Measurements from ENCODE around the gene CNEP1R1.

CNEP1R1 gene

DNA sequence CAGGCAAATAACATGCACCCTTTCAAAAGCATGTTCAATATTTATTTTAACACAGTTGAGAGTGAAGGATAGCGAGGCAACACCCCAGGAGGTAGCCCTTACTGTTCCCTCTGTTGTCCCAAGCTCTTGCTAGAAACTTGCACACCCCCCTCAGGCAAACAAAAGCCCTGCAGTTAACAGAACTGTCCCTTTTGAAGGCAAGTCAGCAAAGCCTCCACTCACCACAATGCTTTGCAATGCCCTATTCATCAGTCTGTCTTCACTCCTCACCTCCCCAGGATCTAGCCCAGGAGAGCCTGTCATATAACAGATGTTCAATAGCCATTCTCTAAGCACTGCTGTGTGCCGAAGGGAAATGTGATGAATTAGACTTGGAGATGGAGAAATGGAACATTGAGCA, 3.5 kb upstream of the CNEP1R1 start:
- no peak for DNase-seq

DNA sequence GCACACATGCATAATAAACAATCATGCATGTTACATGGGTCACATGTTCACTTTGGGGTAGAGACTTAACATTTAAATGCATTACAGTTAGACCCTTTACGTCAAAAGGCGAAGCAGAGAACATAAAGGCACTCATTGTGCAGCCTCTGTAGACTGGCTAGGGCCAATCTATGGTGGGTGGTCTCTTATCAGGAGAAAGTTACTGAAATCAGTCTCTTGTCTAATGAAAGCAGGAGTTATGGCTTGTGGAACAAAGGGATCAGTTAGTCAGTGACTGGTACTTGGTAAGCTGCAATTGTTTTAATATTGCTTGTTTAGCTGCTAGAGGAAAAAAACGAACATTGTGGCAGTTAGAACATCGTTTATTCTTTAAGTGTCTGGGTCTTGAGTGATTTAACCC, 1.4 kb upstream of the CNEP1R1 start:
- DNase-seq = no peak

DNA sequence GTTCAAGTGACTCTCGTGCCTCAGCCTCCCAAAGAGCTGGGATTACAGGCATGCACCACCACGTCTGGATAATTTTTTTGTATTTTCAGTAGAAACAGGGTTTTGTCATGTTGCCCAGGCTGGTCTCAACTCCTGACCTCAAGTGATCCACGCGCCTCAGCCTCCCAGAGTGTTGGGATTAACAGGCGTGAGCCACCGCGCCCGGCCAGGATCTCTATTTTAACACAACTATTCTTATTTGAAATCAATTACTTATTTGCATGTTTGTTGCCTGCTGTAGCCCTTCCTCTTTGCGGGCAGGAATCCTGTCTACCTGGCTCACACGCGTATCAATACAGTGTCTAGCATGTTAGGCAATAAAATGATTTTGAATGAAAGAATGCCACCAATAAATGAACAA, 818 bp upstream of the CNEP1R1 start:
- no peak for DNase-seq

DNA sequence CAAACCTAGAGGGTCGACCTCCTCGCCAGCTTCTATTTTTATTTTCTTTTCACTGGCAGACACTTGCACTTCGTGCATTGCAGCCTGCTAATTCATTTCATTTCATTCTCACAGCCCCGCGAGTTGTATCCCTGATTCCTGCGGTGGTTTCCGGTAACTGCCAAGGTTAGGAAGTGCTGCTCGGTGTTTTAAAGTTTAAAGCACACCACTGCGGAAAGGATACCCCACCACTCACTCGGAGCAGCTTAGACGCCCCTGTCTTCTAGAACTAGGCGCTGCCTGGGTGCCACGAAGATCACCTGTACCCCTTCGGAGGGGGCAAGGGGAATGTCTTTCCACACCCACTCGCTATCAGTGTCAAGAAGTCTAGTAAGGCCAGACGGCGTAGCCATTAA, 509 bp downstream of the CNEP1R1 start:
- DNase-seq = peak in 5 of 6 experiments; percentile 26 to 63 (median 41)

DNA sequence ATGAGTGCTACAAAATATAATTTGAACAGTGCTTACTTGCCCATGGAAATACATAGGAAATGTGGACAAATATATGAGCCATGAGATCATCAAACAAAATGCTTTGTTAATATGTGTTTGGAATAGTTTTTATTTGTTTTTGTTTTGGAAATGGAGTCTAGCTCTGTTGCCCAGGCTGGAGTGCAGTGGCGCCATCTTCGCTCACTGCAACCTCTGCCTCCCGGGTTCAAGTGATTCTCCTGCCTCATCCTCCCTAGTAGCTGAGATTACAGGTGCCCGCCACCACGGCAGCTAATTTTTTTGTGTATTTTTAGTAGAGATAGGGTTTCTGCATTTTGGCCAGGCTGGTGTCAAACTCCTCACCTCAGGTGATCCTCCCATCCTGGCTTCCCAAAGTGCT, 2.8 kb downstream of the CNEP1R1 start:
- DNase-seq = no peak

DNA sequence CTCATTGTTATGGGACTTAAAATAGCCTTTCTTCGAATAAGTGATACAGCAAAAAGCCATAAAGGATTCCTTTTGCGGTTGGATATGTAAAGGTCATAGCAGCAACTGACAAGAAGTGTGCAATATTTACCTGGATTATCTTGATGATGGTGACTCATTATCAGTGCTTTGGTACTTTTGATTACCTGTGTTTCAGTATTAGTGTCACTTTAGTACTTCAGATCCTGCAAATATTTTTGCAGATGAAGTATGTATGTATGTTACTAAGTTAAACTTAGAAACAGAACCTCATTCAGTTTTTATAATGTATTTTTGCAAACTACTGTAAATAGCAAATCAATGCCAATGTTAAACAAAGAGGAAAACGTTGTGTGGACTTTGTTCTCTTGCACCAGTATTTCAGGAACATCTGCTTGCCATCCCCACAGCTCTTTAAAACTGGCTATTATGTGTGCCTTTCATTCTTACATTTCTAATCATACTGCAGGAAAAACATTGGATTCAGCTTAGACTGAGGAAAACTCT, 10.5 kb downstream of the CNEP1R1 start:
- no peak for DNase-seq

DNA sequence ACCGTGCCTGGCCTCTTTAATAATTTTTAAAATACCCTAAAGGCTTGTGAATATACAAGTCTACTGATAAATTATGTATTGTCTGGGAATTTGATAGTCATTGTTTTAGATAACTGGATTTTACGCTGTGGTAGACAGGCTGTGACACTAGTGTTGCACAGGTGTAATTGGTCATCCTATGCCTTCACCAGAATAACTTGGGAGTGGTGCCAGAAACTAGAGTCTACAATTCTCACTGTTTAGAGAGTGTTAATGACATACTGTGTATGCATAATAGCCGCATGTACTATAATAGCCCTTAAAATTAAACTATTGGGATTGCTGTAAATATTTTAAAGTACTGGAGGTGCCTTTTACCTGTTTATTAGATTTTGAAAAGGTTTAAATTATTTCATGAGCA, 11.4 kb downstream of the CNEP1R1 start:
- no peak for DNase-seq

DNA sequence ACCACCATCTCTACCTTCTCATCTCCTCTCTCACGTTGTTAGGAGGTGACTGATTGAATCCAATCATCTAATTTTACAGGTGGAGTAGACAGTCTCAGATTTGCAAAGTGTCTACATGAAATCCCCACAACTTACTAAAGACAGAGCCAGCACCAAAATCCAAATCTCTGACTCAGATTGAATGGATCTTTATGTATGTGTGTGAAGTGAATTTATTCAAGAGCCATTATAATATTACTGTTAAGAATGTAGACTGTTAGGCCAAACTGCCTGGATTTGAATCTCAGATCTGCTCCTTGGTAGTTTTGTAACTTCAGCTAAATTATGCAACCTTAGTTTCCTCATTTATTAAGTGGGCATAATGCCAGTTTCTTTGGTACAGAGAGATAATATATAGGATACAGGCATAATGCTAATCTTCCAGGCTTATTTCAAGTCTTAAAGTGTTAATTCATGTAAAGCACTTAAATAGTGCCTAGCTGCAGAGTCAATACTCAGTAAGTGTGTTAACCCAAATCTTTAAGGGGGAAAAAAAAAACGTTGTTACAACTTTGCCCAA, 12.7 kb downstream of the CNEP1R1 start:
- DNase-seq = no peak

DNA sequence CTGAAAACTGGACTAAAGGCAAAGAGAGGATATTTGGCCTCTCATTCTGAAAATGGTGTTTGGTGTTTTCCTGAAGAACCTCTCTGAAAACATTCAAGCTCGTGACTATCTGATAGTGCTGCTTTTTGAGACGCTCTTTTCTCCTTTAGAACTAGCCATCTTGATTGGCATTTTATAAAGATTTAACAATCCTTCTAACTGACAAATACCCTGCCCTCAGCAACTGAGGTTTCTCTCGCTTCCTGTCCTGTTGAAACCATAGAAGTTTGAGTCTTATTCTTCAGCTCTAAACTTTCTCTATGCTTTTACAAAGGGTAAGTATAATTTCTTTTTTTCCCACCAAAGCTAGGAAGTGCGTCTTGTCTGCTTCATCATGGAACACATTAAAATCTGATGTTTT, 13.3 kb downstream of the CNEP1R1 start:
- no peak for DNase-seq

DNA sequence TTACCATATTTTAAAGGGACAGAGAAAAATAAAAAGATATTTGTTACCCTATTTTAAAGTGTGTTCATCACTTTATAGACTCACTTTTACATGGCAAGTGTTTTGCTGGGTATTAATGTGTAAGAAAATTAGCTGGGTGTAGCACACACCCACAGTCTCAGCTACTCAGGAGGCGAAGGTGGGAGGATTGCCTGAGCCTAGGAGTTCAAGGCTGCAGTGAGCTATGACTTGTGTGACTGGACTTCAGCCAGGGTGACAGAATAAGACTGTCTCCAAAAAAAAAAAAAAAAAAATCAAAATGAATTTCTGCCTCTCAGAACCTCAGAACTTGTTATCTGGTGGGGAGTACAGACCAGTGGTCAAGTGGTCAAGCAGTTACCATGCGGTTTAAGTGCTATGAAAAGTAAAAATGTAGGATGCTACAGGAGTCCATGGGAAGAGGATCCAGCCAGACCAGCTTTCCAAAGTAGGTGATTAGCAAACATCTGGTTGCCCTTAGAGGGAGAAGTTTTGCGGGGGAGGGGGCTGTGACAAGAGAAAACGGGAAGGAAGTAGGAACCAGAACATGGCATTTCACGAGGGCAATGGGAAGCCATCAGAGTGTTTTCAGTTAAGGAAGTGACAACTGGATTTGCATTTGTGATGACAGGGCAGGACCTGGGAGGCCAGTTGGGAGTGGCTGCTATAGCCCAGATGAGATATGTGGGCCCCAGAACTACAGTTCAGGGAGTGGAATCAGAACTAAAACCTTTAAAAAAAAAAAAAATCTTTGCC, 13.9 kb downstream of the CNEP1R1 start:
- no peak for DNase-seq

DNA sequence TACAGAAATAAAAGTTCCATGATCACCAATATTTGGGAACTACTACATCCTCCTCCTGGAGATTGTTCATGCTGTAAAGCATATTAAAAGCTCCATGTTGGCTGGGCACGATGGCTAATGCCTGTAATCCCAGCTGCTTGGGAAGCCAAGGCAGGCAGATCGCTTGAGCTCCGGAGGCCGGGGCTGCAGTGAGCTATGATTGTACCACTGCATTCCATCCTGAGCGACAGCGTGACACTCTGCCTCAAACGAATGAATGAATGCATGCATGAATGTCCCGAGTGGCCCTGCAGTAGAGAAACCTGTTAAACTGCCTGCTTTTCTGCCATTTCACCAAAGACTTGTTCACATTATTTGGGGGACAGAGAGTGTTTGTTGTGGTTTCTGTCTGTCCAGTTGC, 15.0 kb downstream of the CNEP1R1 start:
- no peak for DNase-seq

DNA sequence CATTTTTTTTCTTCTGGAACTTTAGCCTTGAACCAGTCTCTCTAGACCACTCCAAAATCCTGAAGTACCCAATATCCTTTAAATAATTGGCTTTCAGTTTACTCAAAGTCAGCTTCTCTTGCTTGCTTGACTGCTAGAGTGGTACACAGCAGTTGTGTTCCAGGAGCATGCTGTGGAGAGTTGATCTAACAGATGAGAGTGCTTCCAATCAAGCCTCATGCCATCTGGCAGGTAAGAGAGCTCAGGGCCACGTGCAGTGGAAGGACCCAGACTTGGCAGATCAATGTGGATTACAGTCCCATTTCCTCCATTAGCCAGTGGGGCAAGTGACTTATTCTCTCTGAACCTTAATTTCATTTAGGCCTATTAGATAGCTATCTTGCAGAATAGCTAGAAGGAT, 15.7 kb downstream of the CNEP1R1 start:
- no peak for DNase-seq

DNA sequence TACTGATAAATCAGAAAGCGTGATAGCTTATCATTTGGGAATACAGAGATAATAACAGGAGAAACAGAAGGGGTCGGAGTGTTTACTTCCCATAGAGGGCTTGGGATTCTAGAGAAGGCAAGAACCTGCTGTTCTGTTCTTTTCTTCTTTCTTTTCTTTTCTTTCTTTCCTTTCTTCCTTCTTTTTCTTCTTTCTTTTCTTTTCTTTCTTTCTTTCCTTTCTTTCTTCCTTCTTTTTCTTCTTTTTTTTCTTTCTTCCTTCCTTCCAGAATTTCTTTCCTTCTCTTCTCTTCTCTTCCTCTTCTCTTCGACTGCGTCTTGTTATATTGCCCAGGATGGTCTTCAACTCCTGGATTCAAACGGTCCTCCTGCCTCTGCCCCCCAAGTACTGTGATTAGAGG, 18.3 kb downstream of the CNEP1R1 start:
- no peak for DNase-seq

DNA sequence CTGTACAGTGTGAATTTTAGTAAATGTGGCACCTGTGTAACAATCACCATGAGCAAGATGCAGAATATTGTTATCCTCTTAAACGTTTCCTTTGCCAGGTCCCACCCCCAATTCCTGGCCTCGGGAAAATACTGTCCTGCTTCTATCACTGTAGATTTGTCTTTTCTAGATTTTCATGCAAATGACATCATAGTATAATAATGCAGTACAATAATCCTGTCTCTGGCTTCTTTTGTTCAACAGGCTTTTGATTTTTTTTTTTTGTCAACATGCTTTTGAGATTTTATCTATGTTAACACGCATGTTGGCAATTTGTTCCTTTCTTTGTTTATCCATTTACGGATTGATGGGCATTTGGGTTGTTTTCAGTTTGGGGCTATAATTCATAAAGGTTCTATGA, 20.4 kb downstream of the CNEP1R1 start:
- no peak for DNase-seq

DNA sequence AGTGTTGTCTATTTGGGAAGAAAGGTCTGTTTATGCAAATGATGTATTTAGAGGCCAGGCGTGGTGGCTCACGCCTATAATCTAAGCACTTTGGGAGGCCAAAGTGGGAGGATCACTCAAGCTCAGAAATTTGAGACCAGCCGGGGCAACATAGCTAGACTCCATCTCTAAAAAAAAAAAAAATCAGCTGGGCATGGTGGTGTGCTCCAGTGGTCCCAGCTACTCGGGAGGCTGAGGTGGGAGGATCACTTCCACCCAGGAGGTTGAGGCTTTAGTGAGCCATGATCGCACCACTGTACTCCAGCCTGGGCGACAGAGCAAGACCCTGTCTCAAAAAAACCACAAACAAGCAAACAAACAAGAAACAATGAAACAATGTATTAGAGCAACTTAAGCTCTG, 21.8 kb downstream of the CNEP1R1 start:
- no peak for DNase-seq

DNA sequence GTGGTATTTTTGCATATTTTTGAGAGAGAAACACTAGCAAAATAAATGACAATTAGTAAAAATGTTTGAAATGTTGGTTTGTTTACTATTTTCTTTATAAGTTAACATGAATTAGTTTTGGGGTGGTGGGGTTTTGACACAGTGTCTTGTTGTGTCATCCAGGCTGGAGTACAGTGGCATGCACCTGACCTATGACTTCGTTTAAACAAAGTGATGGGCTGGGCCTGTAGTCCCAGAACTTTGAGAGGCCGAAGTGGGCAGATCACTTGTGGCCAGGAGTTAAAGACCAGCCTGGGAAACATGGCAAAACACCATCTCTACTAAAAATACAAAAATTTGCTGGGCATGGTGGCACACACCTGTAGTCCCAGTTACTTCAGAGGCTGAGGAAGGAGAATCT, 22.8 kb downstream of the CNEP1R1 start:
- no peak for DNase-seq

DNA sequence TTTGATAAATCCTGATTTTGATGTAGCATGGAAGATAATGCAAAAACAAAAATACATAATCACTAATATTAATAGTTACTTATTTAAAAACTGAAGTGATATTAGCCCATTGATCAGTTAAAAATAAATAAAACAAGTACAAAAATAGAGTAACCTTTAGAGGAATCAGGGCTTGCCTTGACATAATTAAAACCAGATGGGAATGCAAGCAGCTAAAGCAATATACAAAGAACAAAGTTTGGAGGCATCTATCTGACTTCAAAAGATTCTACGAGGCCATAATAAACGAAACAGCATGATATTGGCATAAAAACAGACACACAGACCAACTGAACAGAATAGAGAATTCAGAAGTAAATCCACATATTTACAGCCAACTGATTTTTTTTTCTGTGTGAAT, 25.8 kb downstream of the CNEP1R1 start:
- no peak for DNase-seq

DNA sequence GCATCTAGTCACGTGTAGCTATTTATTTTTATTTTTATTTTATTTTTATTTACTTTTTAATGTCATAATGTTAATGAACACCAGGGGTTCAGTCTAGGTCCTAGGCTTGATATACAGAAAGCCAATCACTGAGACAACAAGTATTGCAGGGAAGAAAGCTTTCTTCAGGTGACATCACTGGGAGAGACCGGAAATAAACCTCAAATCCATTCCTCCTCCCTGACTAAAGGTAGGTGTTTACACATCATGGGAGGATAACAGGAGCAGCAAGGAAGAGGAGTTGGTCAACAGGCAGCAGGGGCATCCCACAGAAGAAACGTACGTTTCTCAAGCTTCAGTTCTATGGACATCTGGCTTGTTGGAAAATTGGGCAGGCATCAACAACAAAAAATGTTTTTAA, 31.2 kb downstream of the CNEP1R1 start:
- no peak for DNase-seq

DNA sequence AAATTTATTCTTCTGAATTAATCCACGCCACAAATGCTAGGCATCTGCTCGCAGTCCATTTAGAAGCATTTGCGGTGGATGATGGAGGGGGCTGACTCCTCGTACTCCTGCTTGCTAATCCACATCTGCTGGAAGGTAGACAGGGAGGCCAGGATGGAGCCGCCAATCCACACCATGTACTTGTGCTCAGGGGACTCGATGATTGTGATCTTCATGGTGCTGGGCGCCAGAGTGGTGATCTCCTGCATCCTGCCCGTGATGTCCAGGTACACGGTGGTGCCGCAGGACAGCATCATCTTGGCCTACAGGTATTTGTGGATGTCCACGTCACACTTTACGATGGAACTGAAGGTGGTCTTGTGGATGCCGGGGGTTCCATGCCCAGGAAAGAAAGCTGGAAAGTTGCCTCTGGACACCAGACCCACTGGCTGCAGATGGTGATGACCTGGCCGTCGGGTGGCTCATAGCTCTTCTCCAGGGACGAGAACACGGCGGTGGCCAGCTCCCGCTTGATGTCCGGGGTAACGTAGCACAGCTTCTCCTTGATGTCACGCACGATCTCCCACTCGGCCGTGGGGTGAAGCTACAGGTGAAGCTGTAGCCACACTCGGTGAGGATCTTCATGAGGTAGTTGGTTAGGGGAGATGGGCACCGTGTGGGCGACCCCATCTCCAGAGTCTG, 33.2 kb downstream of the CNEP1R1 start:
- no peak for DNase-seq

DNA sequence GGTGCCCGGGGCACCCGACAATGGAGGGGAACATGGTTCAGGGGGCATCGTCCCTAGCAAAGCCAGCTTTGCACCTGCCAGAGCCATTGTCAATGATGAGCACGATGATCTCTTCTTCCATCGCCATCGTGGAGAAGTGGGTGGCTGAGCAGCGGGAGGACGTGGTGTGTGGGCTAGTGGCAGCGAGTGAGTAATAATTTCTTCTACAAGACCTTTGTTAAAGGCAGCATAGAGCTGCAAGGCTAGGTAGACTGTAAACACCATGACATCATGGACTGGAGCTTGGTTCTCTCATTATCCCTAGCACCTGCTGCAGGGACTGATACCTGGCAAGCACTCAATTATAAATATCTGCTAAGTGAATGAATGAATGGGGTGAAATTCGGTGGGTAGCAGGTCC, 34.1 kb downstream of the CNEP1R1 start:
- DNase-seq = no peak

DNA sequence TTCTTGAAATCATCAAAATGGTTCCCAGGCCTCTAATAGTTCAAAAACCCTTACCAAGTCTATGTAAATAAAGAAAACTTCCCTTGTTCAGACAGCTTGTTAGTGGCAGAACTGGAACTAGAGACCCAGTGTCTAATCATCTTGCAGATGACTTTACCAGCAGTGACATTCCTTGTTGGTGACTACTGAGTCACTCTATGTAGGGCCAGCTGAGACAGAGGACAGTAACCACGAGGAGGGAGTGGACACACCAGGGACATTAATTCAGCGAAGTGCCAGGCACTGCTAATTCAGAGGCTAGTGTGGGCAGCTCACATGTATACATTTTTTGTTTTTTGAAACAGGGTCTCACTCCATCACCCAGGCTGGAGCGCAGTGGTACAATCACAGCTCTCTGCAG, 34.6 kb downstream of the CNEP1R1 start:
- DNase-seq = no peak

DNA sequence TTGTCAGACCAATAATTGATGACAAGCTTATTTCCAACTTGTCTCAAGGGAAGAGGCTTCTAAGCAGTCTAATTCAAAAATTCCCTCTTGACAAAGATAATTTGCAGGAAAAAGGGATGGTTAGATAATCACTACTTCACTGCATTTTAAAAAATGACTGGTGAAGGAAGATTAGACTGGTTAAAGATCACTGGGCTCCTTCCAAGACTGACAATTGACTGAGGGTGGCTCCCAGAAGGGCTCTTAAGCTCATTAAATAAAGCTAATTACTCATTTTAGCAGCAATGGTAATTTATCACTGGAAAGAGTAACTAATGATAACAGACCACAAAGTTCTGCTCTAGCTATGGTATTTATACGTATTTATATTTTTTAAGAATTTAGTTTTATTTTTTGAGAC, 36.3 kb downstream of the CNEP1R1 start:
- no peak for DNase-seq

DNA sequence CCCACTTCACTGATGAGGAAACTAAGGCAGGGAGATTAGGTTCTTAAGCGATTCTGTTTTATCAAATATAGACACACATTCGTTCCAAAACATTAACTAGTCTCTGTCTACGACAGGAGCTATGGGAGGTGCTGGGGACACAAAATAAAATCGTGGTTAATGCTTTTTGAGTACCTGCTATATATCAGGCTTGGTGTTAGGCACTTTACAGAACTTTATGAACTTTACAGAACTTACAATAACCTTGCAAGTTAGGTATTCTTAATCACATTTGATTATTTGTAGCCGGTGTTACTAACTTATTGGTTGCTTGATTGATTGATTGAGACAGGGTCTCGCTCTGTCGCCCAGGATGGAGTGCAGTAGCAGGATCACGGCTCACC, 40.2 kb downstream of the CNEP1R1 start:
- no peak for DNase-seq
